Neural crest cell (in vitro differentiated cells): Measurements from ENCODE around the gene ZNF729. TPM values are rescaled to one million over a fixed set of nuclear protein-coding genes. Genes with fewer than 3 reads are reported as not detected.

ENCODE experiments used
- DNase-seq: peaks from one replicate; pipeline ENCODE4 v3.0.0; 2021; ENCODE audit warnings: low read depth, mixed read lengths, low spot score
- H3K27ac Mint-ChIP-seq: one replicate; pipeline ENCODE4 v1.8.0; 2021; ENCODE audit warnings: mild to moderate bottlenecking, mixed read lengths; ENCODE audit not compliant: unreplicated experiment
- H3K27me3 Mint-ChIP-seq: 2 replicates; pipeline ENCODE4 v1.8.0; 2021; ENCODE audit warnings: low read depth, mild to moderate bottlenecking, mixed read lengths
- H3K36me3 Mint-ChIP-seq: 2 replicates; pipeline ENCODE4 v1.8.0; 2021; ENCODE audit warnings: low read depth, mild to moderate bottlenecking, mixed read lengths
- H3K4me1 Mint-ChIP-seq: 2 replicates; pipeline ENCODE4 v1.8.0; 2021; ENCODE audit warnings: mixed read lengths
- H3K4me3 Mint-ChIP-seq: one replicate; pipeline ENCODE4 v1.8.0; 2021; ENCODE audit warnings: mild to moderate bottlenecking, mixed read lengths
- H3K9me3 Mint-ChIP-seq: 2 replicates; pipeline ENCODE4 v1.8.0; 2021; ENCODE audit warnings: mixed read lengths
- CTCF ChIP-seq: fragments of 200-600 bp; sonication (generic); conservative IDR thresholded peaks from 2 replicates; pipeline ENCODE4 v1.5.0; 2021; ENCODE audit warnings: antibody characterized with exemption, mild to moderate bottlenecking
- long read RNA-seq: library from polyadenylated mRNA; unstranded; transcript quantifications from one replicate; pipeline ENCODE4 v2.0.0, GENCODE V29; 2020
- total RNA-seq: library from RNA; stranded (reverse); gene quantifications from 2 replicates; pipeline ENCODE4 v1.2.1, GENCODE V29; 2021

Gene ZNF729
- not detected in 2 replicates for total RNA-seq
- long read RNA-seq: 0 reads

- no peak for DNase-seq
- Mint-ChIP-seq H3K9me3 (peaks cover 10% of the 10 kb centered on the region), H3K27ac (no peak within 1 kb of the TSS), H3K4me3 (no peak within 1 kb of the TSS), H3K4me1 (no peaks in the 10 kb centered on the region), H3K36me3 (peaks cover 2% of the 10 kb centered on the region), H3K27me3 (no peaks in the 10 kb centered on the region)
- TF ChIP-seq CTCF: no peak
Observed at GRCh38 chr19:22286151-22286810, at the start of gene ZNF729. Gene ZNF729, plus strand, starts transcription at chr19:22286441. Its CDS starts 85 bp downstream, at chr19:22286526.

GRCh38 chr19:22256856-22257255, 29.4 kb upstream of the ZNF729 start:
- Mint-ChIP-seq H3K9me3 (peaks cover 28% of the 10 kb centered on the region), H3K27me3 (no peaks in the 10 kb centered on the region), H3K27ac (no peak overlapping the region), H3K4me3 (no peak overlapping the region), H3K4me1 (no peaks in the 10 kb centered on the region), H3K36me3 (peaks cover 8% of the 10 kb centered on the region)
- no peak for TF ChIP-seq CTCF
- no peak for DNase-seq

GRCh38 chr19:22257381-22257780, 28.9 kb upstream of the ZNF729 start:
- Mint-ChIP-seq H3K36me3 (peaks cover 8% of the 10 kb centered on the region), H3K27ac (no peak overlapping the region), H3K4me1 (no peaks in the 10 kb centered on the region), H3K9me3 (peaks cover 28% of the 10 kb centered on the region), H3K27me3 (no peaks in the 10 kb centered on the region), H3K4me3 (no peak overlapping the region)
- no peak for DNase-seq
- TF ChIP-seq CTCF: no peak

- DNase-seq: no peak
- no peak overlapping the region for H3K4me3 Mint-ChIP-seq
- H3K4me1 Mint-ChIP-seq: no peaks in the 10 kb centered on the region
- peaks cover 8% of the 10 kb centered on the region for H3K36me3 Mint-ChIP-seq
- H3K9me3 Mint-ChIP-seq: peaks cover 28% of the 10 kb centered on the region
- H3K27me3 Mint-ChIP-seq: no peaks in the 10 kb centered on the region
- H3K27ac Mint-ChIP-seq: no peak overlapping the region
- TF ChIP-seq CTCF: no peak
Observed at GRCh38 chr19:22257916-22258315, 28.3 kb upstream of the ZNF729 start.

GRCh38 chr19:22260499-22260898, 25.7 kb upstream of the ZNF729 start:
- Mint-ChIP-seq H3K27me3 (no peaks in the 10 kb centered on the region), H3K4me1 (no peaks in the 10 kb centered on the region), H3K27ac (no peak overlapping the region), H3K9me3 (peaks cover 31% of the 10 kb centered on the region), H3K4me3 (no peak overlapping the region), H3K36me3 (peaks cover 6% of the 10 kb centered on the region)
- no peak for TF ChIP-seq CTCF
- no peak for DNase-seq
